IPS-20b (cell line): ENCODE results near the gene CARMIL1.
"Not testable (repeated sequence)": the region's sequence is repeated elsewhere in the genome, so short reads cannot be mapped to it uniquely, and the experiment has no call there.

Experiments
- H3K27ac ChIP-seq: one replicate; pipeline ENCODE4 v1.5.1; 2013; ENCODE audit warnings: low read length
- H3K27me3 ChIP-seq: 2 replicates; pipeline ENCODE4 v1.6.1; 2013; ENCODE audit warnings: mild to moderate bottlenecking, low read length, inconsistent platforms; ENCODE audit not compliant: insufficient read depth
- H3K36me3 ChIP-seq: 2 replicates; pipeline ENCODE4 v1.6.1; 2013; ENCODE audit warnings: low read depth, mild to moderate bottlenecking, inconsistent platforms, low read length, moderate library complexity; ENCODE audit not compliant: insufficient read depth
- H3K4me1 ChIP-seq: 2 replicates; pipeline ENCODE4 v1.6.1; 2013; ENCODE audit warnings: mild to moderate bottlenecking, control low read depth, inconsistent platforms, low read length, moderate library complexity; ENCODE audit not compliant: insufficient read depth
- H3K4me3 ChIP-seq: 2 replicates; pipeline ENCODE4 v1.5.1; 2013; ENCODE audit warnings: mild to moderate bottlenecking, low read length, inconsistent platforms
- H3K9ac ChIP-seq: 2 replicates; pipeline ENCODE4 v1.6.1; 2013; ENCODE audit warnings: low read depth, mild to moderate bottlenecking, inconsistent platforms, low read length, moderate library complexity
- H3K9me3 ChIP-seq: 2 replicates; pipeline ENCODE4 v1.6.1; 2013; ENCODE audit warnings: mild to moderate bottlenecking, low read depth, low read length, inconsistent platforms; ENCODE audit not compliant: insufficient read depth

Gene CARMIL1

GRCh38 chr6:25576919-25577318 lies 297.7 kb downstream of the CARMIL1 start:
- no peaks in the 10 kb centered on the region for H3K4me1 ChIP-seq
- no peak overlapping the region for H3K27ac ChIP-seq
- peaks cover 4% of the 10 kb centered on the region; the same call in 1 of the 2 replicates for H3K36me3 ChIP-seq
- no peak overlapping the region for H3K4me3 ChIP-seq
- no peaks in the 10 kb centered on the region for H3K9me3 ChIP-seq
- H3K27me3 ChIP-seq, result no peaks in the 10 kb centered on the region
- no peak overlapping the region for H3K9ac ChIP-seq

GRCh38 chr6:25578538-25578937 lies 299.4 kb downstream of the CARMIL1 start:
- Histone ChIP-seq H3K36me3 (peaks cover 4% of the 10 kb centered on the region; the same call in 1 of the 2 replicates), H3K9me3 (no peaks in the 10 kb centered on the region), H3K4me3 (no peak overlapping the region), H3K4me1 (no peaks in the 10 kb centered on the region), H3K27me3 (no peaks in the 10 kb centered on the region), H3K9ac (no peak overlapping the region), H3K27ac (no peak overlapping the region)

- no peaks in the 10 kb centered on the region for H3K4me1 ChIP-seq
- H3K27me3 ChIP-seq, result no peaks in the 10 kb centered on the region
- peaks cover 4% of the 10 kb centered on the region; the same call in 1 of the 2 replicates for H3K36me3 ChIP-seq
- H3K9ac ChIP-seq, result no peak overlapping the region
- no peak overlapping the region for H3K27ac ChIP-seq
- no peak overlapping the region for H3K4me3 ChIP-seq
- no peaks in the 10 kb centered on the region for H3K9me3 ChIP-seq
Measured at GRCh38 chr6:25579391-25579883, 300.3 kb downstream of the CARMIL1 start.

GRCh38 chr6:25579902-25580495 lies 300.8 kb downstream of the CARMIL1 start:
- Histone ChIP-seq H3K9ac (no peak overlapping the region), H3K27me3 (no peaks in the 10 kb centered on the region), H3K36me3 (peaks cover 7% of the 10 kb centered on the region; the same call in 1 of the 2 replicates), H3K9me3 (no peaks in the 10 kb centered on the region), H3K27ac (no peak overlapping the region), H3K4me1 (no peaks in the 10 kb centered on the region), H3K4me3 (no peak overlapping the region)

GRCh38 chr6:25582101-25582500 lies 302.9 kb downstream of the CARMIL1 start:
- no peak overlapping the region for H3K27ac ChIP-seq
- no peaks in the 10 kb centered on the region for H3K9me3 ChIP-seq
- H3K9ac ChIP-seq, result no peak overlapping the region
- no peak overlapping the region for H3K4me3 ChIP-seq
- no peaks in the 10 kb centered on the region for H3K4me1 ChIP-seq
- H3K27me3 ChIP-seq, result no peaks in the 10 kb centered on the region
- peaks cover 9% of the 10 kb centered on the region; the same call in 1 of the 2 replicates for H3K36me3 ChIP-seq

- Histone ChIP-seq H3K4me1 (no peaks in the 10 kb centered on the region), H3K36me3 (peaks cover 9% of the 10 kb centered on the region; the same call in 1 of the 2 replicates), H3K27ac (no peak overlapping the region), H3K9me3 (no peaks in the 10 kb centered on the region), H3K4me3 (no peak overlapping the region), H3K9ac (no peak overlapping the region), H3K27me3 (no peaks in the 10 kb centered on the region)
Measured at GRCh38 chr6:25583099-25583498, 303.9 kb downstream of the CARMIL1 start.

GRCh38 chr6:25583906-25584305 lies 304.7 kb downstream of the CARMIL1 start:
- Histone ChIP-seq H3K27ac (no peak overlapping the region), H3K9me3 (no peaks in the 10 kb centered on the region), H3K36me3 (peaks cover 9% of the 10 kb centered on the region; the same call in 1 of the 2 replicates), H3K4me3 (no peak overlapping the region), H3K9ac (no peak overlapping the region), H3K4me1 (no peaks in the 10 kb centered on the region), H3K27me3 (no peaks in the 10 kb centered on the region)

GRCh38 chr6:25585225-25585624 lies 306.1 kb downstream of the CARMIL1 start:
- no peak overlapping the region for H3K27ac ChIP-seq
- H3K4me3 ChIP-seq, result no peak overlapping the region
- H3K9ac ChIP-seq, result no peak overlapping the region
- H3K36me3 ChIP-seq, result peaks cover 9% of the 10 kb centered on the region; the same call in 1 of the 2 replicates
- H3K27me3 ChIP-seq, result no peaks in the 10 kb centered on the region
- H3K9me3 ChIP-seq, result no peaks in the 10 kb centered on the region
- H3K4me1 ChIP-seq, result no peaks in the 10 kb centered on the region

GRCh38 chr6:25586119-25586518 lies 306.9 kb downstream of the CARMIL1 start:
- not testable (repeated sequence) for H3K4me3 ChIP-seq, H3K4me1 ChIP-seq, H3K27ac ChIP-seq, H3K9ac ChIP-seq, H3K36me3 ChIP-seq, H3K9me3 ChIP-seq, H3K27me3 ChIP-seq

- Histone ChIP-seq H3K9ac (no peak overlapping the region), H3K9me3 (no peaks in the 10 kb centered on the region), H3K4me3 (no peak overlapping the region), H3K27me3 (no peaks in the 10 kb centered on the region), H3K4me1 (no peaks in the 10 kb centered on the region), H3K27ac (no peak overlapping the region), H3K36me3 (0 out of 2 replicates have a peak, but pooled peaks cover 5% of the 10 kb centered on the region)
Measured at GRCh38 chr6:25586927-25587326, 307.8 kb downstream of the CARMIL1 start.

GRCh38 chr6:25590986-25591385 lies 311.8 kb downstream of the CARMIL1 start:
- Histone ChIP-seq H3K27ac (no peak overlapping the region), H3K27me3 (no peaks in the 10 kb centered on the region), H3K36me3 (peaks cover 26% of the 10 kb centered on the region), H3K9me3 (no peaks in the 10 kb centered on the region), H3K9ac (no peak overlapping the region), H3K4me3 (no peak overlapping the region), H3K4me1 (no peaks in the 10 kb centered on the region)

- Histone ChIP-seq H3K9me3 (no peaks in the 10 kb centered on the region), H3K27me3 (no peaks in the 10 kb centered on the region)
Measured at GRCh38 chr6:25596928-25597818, 318.0 kb downstream of the CARMIL1 start.

More at GRCh38 chr6:25596928-25597818, 318.0 kb downstream of the CARMIL1 start:
- H3K4me3 ChIP-seq, result no peak overlapping the region
- no peaks in the 10 kb centered on the region for H3K4me1 ChIP-seq
- no peak overlapping the region for H3K9ac ChIP-seq
- peaks cover 31% of the 10 kb centered on the region for H3K36me3 ChIP-seq
- H3K27ac ChIP-seq, result no peak overlapping the region
